LNCAP (cell line): ENCODE data around the gene OBP2A.

Experiments
- TF ChIP-seq, protein P1 (sequence below): fragments of 450-650 bp; IDR thresholded peaks from 2 replicates; pipeline ENCODE4 v1.5.1; 2017; ENCODE audit warnings: mild to moderate bottlenecking

OBP2A gene

GRCh38 chr9:135581636-135582426, 35.9 kb downstream of the OBP2A start:
- TF ChIP-seq, protein P1, sequence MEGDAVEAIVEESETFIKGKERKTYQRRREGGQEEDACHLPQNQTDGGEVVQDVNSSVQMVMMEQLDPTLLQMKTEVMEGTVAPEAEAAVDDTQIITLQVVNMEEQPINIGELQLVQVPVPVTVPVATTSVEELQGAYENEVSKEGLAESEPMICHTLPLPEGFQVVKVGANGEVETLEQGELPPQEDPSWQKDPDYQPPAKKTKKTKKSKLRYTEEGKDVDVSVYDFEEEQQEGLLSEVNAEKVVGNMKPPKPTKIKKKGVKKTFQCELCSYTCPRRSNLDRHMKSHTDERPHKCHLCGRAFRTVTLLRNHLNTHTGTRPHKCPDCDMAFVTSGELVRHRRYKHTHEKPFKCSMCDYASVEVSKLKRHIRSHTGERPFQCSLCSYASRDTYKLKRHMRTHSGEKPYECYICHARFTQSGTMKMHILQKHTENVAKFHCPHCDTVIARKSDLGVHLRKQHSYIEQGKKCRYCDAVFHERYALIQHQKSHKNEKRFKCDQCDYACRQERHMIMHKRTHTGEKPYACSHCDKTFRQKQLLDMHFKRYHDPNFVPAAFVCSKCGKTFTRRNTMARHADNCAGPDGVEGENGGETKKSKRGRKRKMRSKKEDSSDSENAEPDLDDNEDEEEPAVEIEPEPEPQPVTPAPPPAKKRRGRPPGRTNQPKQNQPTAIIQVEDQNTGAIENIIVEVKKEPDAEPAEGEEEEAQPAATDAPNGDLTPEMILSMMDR = no peak

- TF ChIP-seq, protein P1 = no peak
Observed at GRCh38 chr9:135582541-135582940, 36.6 kb downstream of the OBP2A start.

GRCh38 chr9:135582966-135583687, 37.2 kb downstream of the OBP2A start:
- TF ChIP-seq, protein P1 = no peak

DNA sequence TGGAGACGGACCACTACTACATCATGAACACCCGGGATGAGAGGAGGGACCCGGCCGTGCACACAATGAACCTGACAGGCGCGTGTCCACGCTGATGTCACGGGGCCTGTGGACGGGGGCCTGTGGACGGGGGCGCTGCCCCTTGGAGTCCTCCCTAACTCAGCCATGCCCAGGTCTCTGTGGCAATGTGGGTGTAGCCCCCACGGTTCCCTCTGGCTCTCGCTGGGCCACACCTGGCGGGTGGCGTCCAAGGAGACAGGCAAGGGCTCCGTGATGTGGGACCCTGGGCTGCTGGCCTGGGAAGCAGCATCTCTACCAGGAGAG, 37.7 kb downstream of the OBP2A start:
- TF ChIP-seq, protein P1 = no peak

GRCh38 chr9:135584371-135584770, 38.4 kb downstream of the OBP2A start:
- TF ChIP-seq, protein P1 = no peak

DNA sequence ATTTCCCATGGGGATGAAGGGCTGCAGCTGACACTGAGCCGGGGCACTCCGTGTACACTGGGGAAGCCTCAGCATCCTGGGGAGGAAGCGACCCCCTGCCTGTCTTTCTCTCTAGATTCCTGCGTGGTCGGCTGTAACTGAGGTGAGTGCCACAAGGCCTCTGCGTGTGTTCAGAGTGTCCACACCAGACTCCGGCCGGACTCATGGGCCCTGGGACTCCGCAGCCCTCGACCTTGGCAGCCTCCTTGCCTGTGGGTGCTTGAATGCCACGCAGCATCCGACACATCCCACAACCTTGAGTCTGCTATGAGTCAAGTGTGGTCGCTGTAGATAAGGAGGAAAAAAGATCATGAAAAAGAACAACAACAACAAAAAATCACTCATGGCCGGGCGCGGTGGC, 39.0 kb downstream of the OBP2A start:
- TF ChIP-seq, protein P1 = no peak

DNA sequence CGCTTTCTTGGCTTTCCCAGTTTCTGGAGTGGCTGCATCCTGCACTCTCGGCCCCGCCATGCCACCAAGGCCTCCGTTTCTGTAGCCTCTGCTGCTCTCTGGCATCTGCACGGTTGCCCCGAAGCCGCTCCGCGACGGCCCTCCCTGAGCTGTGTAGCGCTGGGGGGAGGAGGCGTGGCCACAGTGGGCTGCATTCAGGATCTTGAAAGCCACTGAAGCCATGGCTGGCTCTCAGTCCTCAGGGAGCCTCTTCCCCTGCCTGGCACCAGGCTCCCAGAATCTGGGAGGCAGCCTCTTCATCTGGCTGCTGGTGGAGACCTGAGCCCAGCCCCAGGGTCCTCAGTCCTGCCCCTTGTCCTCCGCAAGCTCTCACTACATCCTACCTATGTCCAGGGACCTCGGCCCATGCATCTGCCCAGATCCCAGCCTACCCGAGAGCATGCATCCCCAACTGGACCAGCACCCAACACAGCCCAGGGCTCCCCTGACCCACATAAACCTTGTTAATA, 40.7 kb downstream of the OBP2A start:
- TF ChIP-seq, protein P1 = no peak
